H9 (cell line): ENCODE measurements around the gene SCNN1G. TPM values are rescaled to one million over a fixed set of nuclear protein-coding genes. Genes with fewer than 3 reads are reported as not detected.

ENCODE experiments used
- DNase-seq: peaks from one replicate; pipeline ENCODE4 v3.0.0-alpha.2; 2017
- H2AFZ ChIP-seq: one replicate; pipeline ENCODE4 v1.6.1; 2013; ENCODE audit warnings: mild to moderate bottlenecking, low read length, control low read depth, moderate library complexity
- H2AK5ac ChIP-seq: 2 replicates; pipeline ENCODE4 v1.6.1; 2013; ENCODE audit warnings: low read length, control low read depth, mixed read lengths; ENCODE audit not compliant: insufficient read length
- H2BK120ac ChIP-seq: one replicate; pipeline ENCODE4 v1.6.1; 2013; ENCODE audit warnings: low read depth, mild to moderate bottlenecking, low read length, control low read depth, inconsistent platforms; ENCODE audit not compliant: poor library complexity, severe bottlenecking
- H2BK12ac ChIP-seq: 2 replicates; pipeline ENCODE4 v1.6.1; 2013; ENCODE audit warnings: low read length, control low read depth, mixed read lengths, low read depth; ENCODE audit not compliant: insufficient read length
- H2BK15ac ChIP-seq: 2 replicates; pipeline ENCODE4 v1.6.1; 2013; ENCODE audit warnings: low read depth, low read length, control low read depth
- H2BK20ac ChIP-seq: one replicate; pipeline ENCODE4 v1.6.1; 2013; ENCODE audit warnings: low read depth, mild to moderate bottlenecking, low read length, control low read depth, inconsistent platforms; ENCODE audit not compliant: poor library complexity, severe bottlenecking
- H2BK5ac ChIP-seq: 2 replicates; pipeline ENCODE4 v1.6.1; 2013; ENCODE audit warnings: low read length, control low read depth, mixed read lengths; ENCODE audit not compliant: insufficient read length
- H3K14ac ChIP-seq: 2 replicates; pipeline ENCODE4 v1.6.1; 2013; ENCODE audit warnings: low read length, control low read depth; ENCODE audit not compliant: insufficient read depth
- H3K18ac ChIP-seq: 2 replicates; pipeline ENCODE4 v1.6.1; 2013; ENCODE audit warnings: low read depth, mild to moderate bottlenecking, mixed read lengths, low read length, control low read depth; ENCODE audit not compliant: insufficient read length
- H3K23ac ChIP-seq: 2 replicates; pipeline ENCODE4 v1.6.1; 2013; ENCODE audit warnings: low read length, control low read depth, mixed read lengths, low read depth; ENCODE audit not compliant: insufficient read length
- H3K23me2 ChIP-seq: 2 replicates; pipeline ENCODE4 v1.6.1; 2013; ENCODE audit warnings: low read depth, mild to moderate bottlenecking, mixed read lengths, low read length, control low read depth; ENCODE audit not compliant: insufficient read length, poor library complexity, severe bottlenecking
- H3K27ac ChIP-seq: 2 replicates; pipeline ENCODE4 v1.5.1; 2013; ENCODE audit warnings: low read length, control low read depth, mixed read lengths, low read depth; ENCODE audit not compliant: insufficient read length
- H3K27me3 ChIP-seq: 2 replicates; pipeline ENCODE4 v1.6.1; 2013; ENCODE audit warnings: low read length, control low read depth, inconsistent platforms; ENCODE audit not compliant: insufficient read depth
- H3K4ac ChIP-seq: 2 replicates; pipeline ENCODE4 v1.6.1; 2013; ENCODE audit warnings: low read depth, mild to moderate bottlenecking, control low read depth, inconsistent platforms, low read length, moderate library complexity
- H3K4me1 ChIP-seq: 2 replicates; pipeline ENCODE4 v1.6.1; 2013; ENCODE audit warnings: low read length, control low read depth, inconsistent platforms; ENCODE audit not compliant: insufficient read depth
- H3K4me2 ChIP-seq: 2 replicates; pipeline ENCODE4 v1.6.1; 2013; ENCODE audit warnings: low read length, control low read depth, mixed read lengths; ENCODE audit not compliant: insufficient read length, insufficient read depth
- H3K56ac ChIP-seq: 2 replicates; pipeline ENCODE4 v1.6.1; 2013; ENCODE audit warnings: low read depth, mild to moderate bottlenecking, mixed read lengths, low read length, control low read depth; ENCODE audit not compliant: insufficient read length
- H3K79me1 ChIP-seq: 2 replicates; pipeline ENCODE4 v1.6.1; 2013; ENCODE audit warnings: low read depth, mild to moderate bottlenecking, moderate library complexity, low read length, control low read depth, inconsistent platforms; ENCODE audit not compliant: insufficient read depth, poor library complexity, severe bottlenecking
- H3K79me2 ChIP-seq: 2 replicates; pipeline ENCODE4 v1.6.1; 2013; ENCODE audit warnings: low read length, control low read depth, inconsistent platforms; ENCODE audit not compliant: insufficient read depth
- H3K9ac ChIP-seq: 2 replicates; pipeline ENCODE4 v1.6.1; 2013; ENCODE audit warnings: low read length, control low read depth, mixed read lengths; ENCODE audit not compliant: insufficient read length; ENCODE audit errors: extremely low read depth
- H3K9me3 ChIP-seq: one replicate; pipeline ENCODE4 v1.6.1; 2013; ENCODE audit warnings: low read depth, low read length, inconsistent platforms; ENCODE audit not compliant: control insufficient read depth
- H3T11ph ChIP-seq: one replicate; pipeline ENCODE4 v1.6.1; 2013; ENCODE audit warnings: mild to moderate bottlenecking, low read length, control low read depth, inconsistent platforms
- H4K20me1 ChIP-seq: one replicate; pipeline ENCODE4 v1.6.1; 2013; ENCODE audit not compliant: control insufficient read depth, insufficient read length, insufficient read depth
- H4K5ac ChIP-seq: 2 replicates; pipeline ENCODE4 v1.6.1; 2013; ENCODE audit warnings: low read depth, mild to moderate bottlenecking, mixed read lengths, low read length, control low read depth; ENCODE audit not compliant: insufficient read length
- H4K8ac ChIP-seq: replicated peaks from 2 replicates; pipeline ENCODE4 v1.6.1; 2013; ENCODE audit warnings: low read length, control low read depth, mixed read lengths, low read depth; ENCODE audit not compliant: insufficient read length
- H4K91ac ChIP-seq: 2 replicates; pipeline ENCODE4 v1.6.1; 2013; ENCODE audit warnings: low read depth, mild to moderate bottlenecking, moderate library complexity, mixed read lengths, low read length, control low read depth; ENCODE audit not compliant: insufficient read length
- H3K27ac Mint-ChIP-seq, 3 experiments: 2 replicates in 2 of 3; 3 replicates in 1 of 3; pipeline ENCODE4 v1.8.0; 2020 to 2021; ENCODE audit warnings: mixed read lengths in 3 of 3, mild to moderate bottlenecking in 1 of 3, moderate library complexity in 1 of 3
- H3K27me3 Mint-ChIP-seq: 2 replicates; pipeline ENCODE4 v1.8.0; 2021; ENCODE audit warnings: low read depth, mild to moderate bottlenecking, moderate library complexity, mixed read lengths
- H3K36me3 Mint-ChIP-seq, 3 experiments: 2 replicates in 2 of 3; 3 replicates in 1 of 3; pipeline ENCODE4 v1.8.0; 2020 to 2021; ENCODE audit warnings: low read depth in 3 of 3, mixed read lengths in 3 of 3; ENCODE audit not compliant: insufficient read depth in 1 of 3
- H3K4me1 Mint-ChIP-seq, 2 experiments: 2 replicates each; pipeline ENCODE4 v1.8.0; 2020; ENCODE audit warnings: mixed read lengths in 2 of 2
- H3K4me3 Mint-ChIP-seq, 2 experiments: 2 replicates in 1 of 2; 3 replicates in 1 of 2; pipeline ENCODE4 v1.8.0; 2020 to 2021; ENCODE audit warnings: mild to moderate bottlenecking in 2 of 2, mixed read lengths in 2 of 2, moderate library complexity in 1 of 2
- H3K9me3 Mint-ChIP-seq, 2 experiments: 2 replicates in 1 of 2; 3 replicates in 1 of 2; pipeline ENCODE4 v1.8.0; 2020; ENCODE audit warnings: mild to moderate bottlenecking in 2 of 2, mixed read lengths in 2 of 2, moderate library complexity in 1 of 2
- CTCF ChIP-seq: fragments of 200-600 bp; sonication (generic); conservative IDR thresholded peaks from 3 replicates; pipeline ENCODE4 v1.8.0; 2021; ENCODE audit warnings: antibody characterized with exemption, mild to moderate bottlenecking
- WGBS: extraction: QIAGEN DNeasy Blood & Tissue Kit; methylation state at CpG from one replicate; pipeline ENCODE4 v1.1.7; 2013; ENCODE audit warnings: missing lambda C conversion rate, low lambda C conversion rate, mixed read lengths; ENCODE audit not compliant: insufficient read length; ENCODE audit errors: extremely low coverage; 5-methylcytosine and 5-hydroxymethylcytosine counted together
- total RNA-seq: library from RNA; stranded (reverse); gene quantifications from 2 replicates; pipeline ENCODE4 v1.2.1, GENCODE V29; 2021

SCNN1G gene
- total RNA-seq, 1 experiment from 2014 or later, result 0.74 TPM

GRCh38 chr16:23182206-23182678 is 303 bp upstream of the SCNN1G start:
- H3K79me2 ChIP-seq, result no peaks in the 10 kb centered on the region

More at GRCh38 chr16:23182206-23182678, 303 bp upstream of the SCNN1G start:
- no peak overlapping the region for H3T11ph ChIP-seq
- peak; percentile 95 for TF ChIP-seq CTCF
- Mint-ChIP-seq H3K27ac (no peak overlapping the region; a peak in 1 of 7 replicates), H3K27me3 (peaks cover 45% of the 10 kb centered on the region), H3K36me3 (no peaks in the 10 kb centered on the region; a peak in 1 of 7 replicates), H3K4me3 (peak overlapping the region; percentile 61 to 86), H3K9me3 (peaks cover 0 to 3% of the 10 kb centered on the region in 2 experiments; a peak in 1 of 5 replicates), H3K4me1 (peaks cover 17 to 23% of the 10 kb centered on the region in 2 experiments)
- H4K8ac ChIP-seq, result no peak overlapping the region
- H2AFZ ChIP-seq, result no peak overlapping the region
- WGBS, result no CpG with 5 or more reads among the region's 33 CpGs
- no peak overlapping the region for H2BK120ac ChIP-seq
- no peak overlapping the region for H3K18ac ChIP-seq
- H3K27ac ChIP-seq, result no peak overlapping the region
- no peak overlapping the region for H2AK5ac ChIP-seq
- H3K23ac ChIP-seq, result no peak overlapping the region
- no peak overlapping the region for H2BK12ac ChIP-seq
- no peak overlapping the region for H2BK5ac ChIP-seq
- peak; percentile 95 for DNase-seq
- peaks cover 6% of the 10 kb centered on the region for H3K23me2 ChIP-seq
- no peak overlapping the region for H3K56ac ChIP-seq
- H3K79me1 ChIP-seq, result no peaks in the 10 kb centered on the region
- no peak overlapping the region for H3K9ac ChIP-seq
- H3K4me2 ChIP-seq, result peak overlapping the region; percentile 75
- H2BK15ac ChIP-seq, result no peak overlapping the region
- H3K4me1 ChIP-seq, result no peaks in the 10 kb centered on the region
- H2BK20ac ChIP-seq, result no peak overlapping the region
- H4K20me1 ChIP-seq, result no peaks in the 10 kb centered on the region
- no peak overlapping the region for H4K5ac ChIP-seq
- no peak overlapping the region for H3K14ac ChIP-seq
- peaks cover 15% of the 10 kb centered on the region; the same call in 1 of the 2 replicates for H3K27me3 ChIP-seq
- H3K4ac ChIP-seq, result no peak overlapping the region
- no peaks in the 10 kb centered on the region for H3K9me3 ChIP-seq
- no peak overlapping the region for H4K91ac ChIP-seq
